NCI-H2107 treated with DMSO at 0.1 percent for 48 hours (cell line): Measurements from ENCODE around the gene CAMTA1.

ENCODE experiments used
- DNase-seq: peaks from one replicate; lab custom pipeline; 2025; ENCODE audit not compliant: unreplicated experiment; lab: John Stamatoyannopoulos, UW

CAMTA1 gene

GRCh38 chr1:7293702-7294629, 508.7 kb downstream of the CAMTA1 start:
- DNase-seq, result no peak

DNA sequence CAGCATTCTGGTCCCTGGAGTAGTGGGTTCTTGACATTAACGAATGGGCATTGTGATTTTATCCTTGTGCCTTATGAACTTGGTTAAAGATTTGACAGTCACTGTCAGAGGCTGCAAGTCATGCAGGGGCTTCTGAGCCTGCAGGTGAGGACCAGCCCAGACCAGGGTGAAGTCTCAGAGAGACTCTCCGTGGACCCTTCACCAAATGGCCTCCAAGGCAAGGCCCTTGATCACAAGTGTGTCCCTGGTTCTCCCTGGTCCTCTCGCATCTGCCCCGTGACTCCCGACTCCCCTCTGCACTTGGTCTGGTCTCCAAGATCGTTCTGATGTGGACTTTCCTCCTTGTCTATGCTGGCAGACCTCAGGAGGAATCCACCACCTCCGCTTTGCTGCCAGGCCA, 509.4 kb downstream of the CAMTA1 start:
- DNase-seq, result no peak

- DNase-seq, result no peak
These were observed 510.7 kb downstream of the CAMTA1 start for GRCh38 chr1:7295946-7296345.

GRCh38 chr1:7296968-7297367, 511.7 kb downstream of the CAMTA1 start:
- no peak for DNase-seq

DNA sequence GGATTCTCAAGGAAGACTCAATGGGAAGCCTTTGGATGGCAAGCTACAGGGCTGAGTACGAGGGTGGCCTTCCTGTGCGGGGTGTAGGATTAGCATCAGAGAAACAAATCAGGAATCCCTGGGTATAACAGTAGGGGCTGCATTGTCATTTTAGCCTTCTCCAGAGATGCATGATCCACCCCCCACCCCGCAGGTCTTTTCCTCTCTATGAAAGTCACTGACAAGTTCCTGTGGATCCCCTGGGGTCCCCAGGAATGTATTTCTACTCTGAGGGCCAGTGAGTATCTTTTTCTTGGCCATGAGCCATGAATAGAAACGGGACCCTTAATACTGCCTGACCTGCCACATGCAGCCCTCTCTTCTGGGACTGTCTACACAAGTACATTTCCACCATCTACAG, 512.9 kb downstream of the CAMTA1 start:
- DNase-seq, result no peak

DNA sequence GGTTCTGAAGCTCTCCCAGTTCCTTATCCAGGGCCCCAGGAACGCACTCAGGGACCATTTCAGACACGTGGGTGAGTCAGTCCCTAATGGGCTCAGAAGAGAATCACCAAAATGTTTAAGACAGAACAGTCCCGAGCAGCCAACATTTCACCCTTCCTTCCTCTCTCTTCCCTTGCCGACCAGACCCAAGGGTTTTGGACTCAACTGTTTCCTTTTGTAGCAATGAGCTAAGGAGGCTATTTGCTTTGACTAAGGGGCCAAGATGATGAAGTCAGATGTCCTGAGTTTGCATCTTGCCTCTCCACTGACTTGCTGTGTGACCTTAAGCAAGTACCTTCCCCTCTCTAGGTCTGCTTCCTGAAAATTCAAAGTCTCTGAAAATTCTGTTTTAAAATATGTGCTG, 513.5 kb downstream of the CAMTA1 start:
- DNase-seq, result no peak

DNA sequence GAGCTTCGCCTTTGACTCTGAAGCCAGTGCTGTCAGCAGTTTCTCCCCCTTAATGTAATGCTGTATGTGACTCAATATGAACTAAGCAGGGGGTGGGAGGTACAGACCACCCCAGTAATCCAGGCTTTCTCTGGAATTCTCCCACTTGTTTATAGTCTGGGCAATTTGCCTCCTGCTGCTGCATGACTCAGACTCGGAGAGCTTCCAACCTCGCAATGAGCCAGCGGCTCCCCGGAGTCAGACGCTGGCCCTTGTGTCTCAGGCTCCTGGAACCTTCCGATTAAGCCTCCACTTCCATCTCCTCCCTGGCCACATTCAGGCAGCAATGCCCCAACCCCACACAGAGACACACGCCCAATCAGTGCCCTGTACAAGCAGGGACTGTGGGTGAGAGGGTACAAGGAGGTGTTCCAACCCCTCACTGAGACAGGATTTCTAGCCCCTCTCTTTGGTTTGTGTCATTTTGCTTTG, 514.1 kb downstream of the CAMTA1 start:
- no peak for DNase-seq

- no peak for DNase-seq
These were observed 514.7 kb downstream of the CAMTA1 start for GRCh38 chr1:7299994-7300393.

GRCh38 chr1:7300893-7301663, 515.8 kb downstream of the CAMTA1 start:
- DNase-seq, result no peak

DNA sequence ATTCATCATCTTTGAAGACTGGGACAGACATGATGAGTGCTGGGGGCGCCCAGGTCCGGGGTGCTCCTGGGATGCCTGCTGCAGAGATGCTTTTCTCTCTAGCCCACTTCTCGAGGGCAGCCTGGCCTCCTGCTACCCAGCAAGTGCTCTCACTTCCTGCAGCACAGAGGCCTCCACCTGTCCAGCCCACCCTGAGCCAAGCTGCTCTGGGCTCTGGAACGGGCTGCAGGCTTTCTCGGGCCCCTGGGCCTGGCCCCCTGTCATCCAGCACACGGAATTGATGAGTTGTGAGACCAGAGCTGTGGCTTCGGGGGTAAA, 516.4 kb downstream of the CAMTA1 start:
- no peak for DNase-seq

- DNase-seq, result no peak
These were observed 516.9 kb downstream of the CAMTA1 start for GRCh38 chr1:7302126-7302525.

GRCh38 chr1:7302873-7303272, 517.6 kb downstream of the CAMTA1 start:
- DNase-seq, result no peak

DNA sequence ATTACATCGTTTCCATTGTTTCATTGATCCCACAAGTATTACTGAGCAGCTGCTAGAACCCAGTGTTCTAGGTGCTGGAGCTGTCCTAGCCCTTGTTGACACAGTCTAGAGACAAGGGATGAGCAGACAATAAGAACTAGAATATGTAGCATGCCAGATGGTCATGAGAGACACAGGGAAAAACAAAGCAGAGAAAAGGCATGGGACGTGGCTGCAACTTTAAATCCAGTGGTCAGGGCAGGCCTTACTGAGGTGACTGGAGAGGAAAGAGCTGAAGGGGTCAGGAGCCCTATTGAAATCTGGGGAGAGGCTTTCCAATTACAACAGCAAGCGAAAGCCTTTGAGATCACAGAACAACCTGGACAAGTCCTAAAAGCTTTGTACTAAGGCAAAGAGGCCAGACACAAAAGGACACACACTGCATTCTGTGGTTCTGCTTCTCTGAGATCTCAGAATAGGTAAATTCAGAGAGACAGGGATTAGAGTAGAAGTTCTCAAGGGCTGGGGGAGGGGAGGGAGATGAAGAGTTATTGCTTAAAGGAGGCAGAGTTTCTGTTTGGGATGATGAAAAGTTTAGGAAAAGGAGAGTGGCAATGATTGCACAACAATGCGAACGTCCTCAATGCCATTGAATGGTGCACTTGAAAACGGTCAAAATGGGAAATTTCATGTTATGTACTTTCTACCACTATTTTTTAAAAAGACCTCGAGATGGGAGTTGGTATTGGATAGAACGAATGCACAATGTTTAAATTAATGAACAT, 518.5 kb downstream of the CAMTA1 start:
- no peak for DNase-seq

GRCh38 chr1:7313081-7313546, 527.9 kb downstream of the CAMTA1 start:
- DNase-seq, result no peak

DNA sequence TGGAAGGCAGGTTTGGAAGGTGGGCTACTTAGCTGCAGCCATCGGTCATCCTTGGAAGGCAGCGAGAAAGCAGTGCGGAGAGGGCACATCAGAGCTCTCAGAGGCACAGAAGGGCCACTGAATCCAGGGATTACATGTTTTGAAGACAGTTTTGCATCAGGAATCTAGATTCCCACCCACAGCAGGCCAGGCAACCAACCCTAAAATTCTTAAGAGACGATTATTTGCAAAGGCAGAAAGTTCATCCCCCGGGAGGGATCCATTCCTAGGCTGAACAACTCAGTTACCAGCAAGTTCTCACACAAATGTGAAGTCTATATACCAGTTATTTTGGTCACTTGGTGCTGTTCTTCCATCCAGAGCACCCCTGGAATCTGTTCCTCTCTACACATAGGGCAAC, 528.6 kb downstream of the CAMTA1 start:
- no peak for DNase-seq

GRCh38 chr1:7315316-7315715, 530.1 kb downstream of the CAMTA1 start:
- no peak for DNase-seq

DNA sequence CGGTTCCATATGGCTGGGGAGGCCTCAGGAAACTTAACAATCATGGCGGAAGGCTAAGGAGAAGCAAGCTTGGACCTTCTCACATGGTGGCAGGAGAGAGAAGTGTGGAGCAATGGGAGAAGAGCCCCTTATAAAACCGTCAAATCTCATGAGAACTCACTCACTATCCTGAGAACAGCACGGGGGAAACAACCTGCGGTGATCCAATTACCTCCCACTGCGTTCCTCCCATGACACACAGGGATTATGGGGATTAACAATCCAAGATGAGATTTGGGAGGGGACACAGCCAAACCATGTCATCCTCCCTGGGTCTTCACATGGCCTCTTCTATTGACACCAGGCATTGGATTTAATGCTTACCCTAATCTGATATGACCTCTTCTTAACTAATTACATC, 530.7 kb downstream of the CAMTA1 start:
- DNase-seq, result no peak

- no peak for DNase-seq
These were observed 532.6 kb downstream of the CAMTA1 start for GRCh38 chr1:7317888-7318287.

DNA sequence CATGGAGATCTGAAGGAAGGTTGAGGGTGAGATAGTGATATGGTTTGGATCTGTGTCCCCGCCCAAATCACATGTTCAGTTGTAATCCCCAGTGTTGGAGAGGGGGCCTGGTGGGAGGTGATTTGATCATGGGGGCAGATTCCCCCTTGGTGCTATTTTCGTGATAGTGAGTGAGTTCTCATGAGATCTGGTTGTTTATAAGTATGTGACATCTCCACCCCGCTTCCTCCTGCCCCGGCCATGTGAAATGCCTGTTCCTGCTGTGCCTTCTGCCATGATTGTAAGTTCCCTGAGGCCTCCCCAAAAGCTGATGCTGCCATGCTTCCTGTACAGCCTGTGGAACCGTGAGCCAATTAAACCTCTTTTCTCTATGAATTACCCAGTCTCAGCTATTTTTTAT, 533.9 kb downstream of the CAMTA1 start:
- no peak for DNase-seq

GRCh38 chr1:7320661-7321060, 535.4 kb downstream of the CAMTA1 start:
- no peak for DNase-seq

- no peak for DNase-seq
These were observed 537.1 kb downstream of the CAMTA1 start for GRCh38 chr1:7322283-7322785.
